ENCODE data around the gene UPK3A.

UPK3A gene

GRCh38 chr22:45312856-45313255 is 28.1 kb downstream of the UPK3A start:
- Histone ChIP-seq H3K36me3 (ENCODE audit: insufficient read depth, low read length) (no peaks in the 10 kb centered on the region), H3K79me2 (ENCODE audit: control insufficient read depth, insufficient read depth, low read length, unreplicated experiment) (peaks cover 11% of the 10 kb centered on the region), H2AFZ (ENCODE audit: low read length, unreplicated experiment) (no peak overlapping the region), H3K27me3 (ENCODE audit: insufficient read depth, low read length) (no peaks in the 10 kb centered on the region), H3K4me1 (ENCODE audit: control insufficient read depth, insufficient read depth, low read length, unreplicated experiment) (peaks cover 2% of the 10 kb centered on the region), H3K27ac (ENCODE audit: low read depth, low read length) (no peak overlapping the region), H3K4me3 (ENCODE audit: low read depth, low read length) (no peak overlapping the region)

DNA sequence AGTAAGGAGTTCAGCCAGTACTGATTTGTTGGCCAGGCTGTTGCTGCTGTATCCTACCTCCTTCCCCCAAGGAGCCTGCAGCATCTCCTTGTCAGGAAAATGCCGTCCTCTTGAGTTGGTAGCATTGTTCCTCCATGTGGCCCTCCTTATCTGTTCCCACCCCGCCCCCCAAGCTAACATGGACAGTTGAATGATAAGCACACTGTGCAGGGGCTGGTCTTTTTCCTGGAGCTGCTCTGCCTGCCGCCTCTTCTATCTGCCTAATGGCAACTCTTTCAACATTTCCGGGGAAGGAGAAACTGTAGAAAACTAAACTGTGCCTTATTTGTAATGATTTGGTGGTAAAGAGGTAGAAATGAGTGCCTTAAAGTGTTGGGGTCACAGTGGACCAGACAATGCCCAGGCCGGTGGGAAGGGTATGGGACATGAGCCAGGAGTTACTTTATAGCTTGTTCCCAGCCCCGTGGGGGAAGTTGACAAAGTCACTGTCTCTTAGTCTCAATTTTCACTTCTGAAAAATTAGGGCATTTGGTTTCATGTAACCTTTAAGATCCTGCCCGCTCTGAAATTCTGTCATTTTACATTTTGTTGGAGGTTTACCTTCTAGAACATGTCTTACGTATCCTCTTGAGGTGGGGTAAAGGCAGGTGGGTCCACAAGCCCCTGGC is 29.4 kb downstream of the UPK3A start:
- Histone ChIP-seq H3K4me1 (ENCODE audit: control insufficient read depth, insufficient read depth, low read length, unreplicated experiment) (peaks cover 13% of the 10 kb centered on the region), H3K4me3 (ENCODE audit: low read depth, low read length) (no peak overlapping the region), H3K27ac (ENCODE audit: low read depth, low read length) (no peak overlapping the region), H3K79me2 (ENCODE audit: control insufficient read depth, insufficient read depth, low read length, unreplicated experiment) (peaks cover 16% of the 10 kb centered on the region), H3K27me3 (ENCODE audit: insufficient read depth, low read length) (no peaks in the 10 kb centered on the region), H2AFZ (ENCODE audit: low read length, unreplicated experiment) (no peak overlapping the region), H3K36me3 (ENCODE audit: insufficient read depth, low read length) (no peaks in the 10 kb centered on the region)

DNA sequence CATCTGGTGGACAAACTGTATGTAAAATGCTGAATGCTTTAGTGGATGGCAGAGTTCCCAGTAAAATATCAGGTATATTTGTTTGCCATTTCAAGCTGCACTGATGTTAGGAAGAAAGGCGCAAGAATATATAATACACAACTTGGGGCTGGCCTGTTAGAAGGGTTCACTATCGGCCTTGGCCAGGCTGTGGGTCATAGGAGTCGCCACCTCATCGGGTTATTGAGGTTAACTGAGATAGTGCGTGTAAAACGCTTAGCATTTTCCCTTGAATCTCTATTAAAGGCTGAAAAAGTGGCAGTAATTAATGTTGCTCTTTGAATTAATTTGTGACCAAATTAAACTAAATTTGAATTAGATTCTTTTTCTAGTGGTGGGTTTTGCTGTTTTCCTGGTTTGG is 30.0 kb downstream of the UPK3A start:
- H3K27ac ChIP-seq (ENCODE audit: low read depth, low read length) = no peak overlapping the region
- no peaks in the 10 kb centered on the region for H3K27me3 ChIP-seq (ENCODE audit: insufficient read depth, low read length)

DNA sequence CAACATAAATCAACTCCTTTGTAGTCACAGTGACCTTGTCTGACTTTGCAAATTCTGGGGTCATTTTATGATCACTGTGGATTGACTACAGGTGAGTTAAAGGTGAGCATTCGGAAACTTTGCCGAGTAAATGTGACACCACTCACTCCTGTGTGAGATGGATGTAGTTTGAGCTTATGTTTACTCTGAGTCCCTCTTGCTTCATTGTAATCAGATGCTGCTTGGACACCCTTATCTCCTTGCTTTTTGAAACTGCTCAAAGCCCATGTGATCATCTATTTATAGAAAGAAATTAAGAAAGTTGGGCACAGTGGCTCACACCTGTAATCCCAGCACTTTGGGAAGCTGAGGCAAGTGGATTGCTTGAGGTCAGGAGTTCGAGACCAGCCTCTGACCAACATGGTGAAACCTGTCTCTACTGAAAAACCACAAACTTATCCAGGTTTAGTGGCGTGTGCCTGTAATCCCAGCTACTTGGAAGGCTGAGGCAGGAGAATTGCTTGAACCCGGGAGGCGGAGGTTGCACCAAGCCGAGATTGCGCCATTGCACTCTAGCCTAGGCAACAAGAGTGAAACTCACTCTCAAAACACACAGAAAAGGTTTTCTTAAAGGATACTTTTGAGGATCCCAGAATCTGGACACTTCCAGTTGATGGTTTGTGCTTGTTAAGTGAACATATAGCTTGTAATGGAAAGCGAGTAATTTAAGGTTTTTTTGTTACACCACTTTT is 32.2 kb downstream of the UPK3A start:
- Histone ChIP-seq H3K36me3 (ENCODE audit: insufficient read depth, low read length) (no peaks in the 10 kb centered on the region), H2AFZ (ENCODE audit: low read length, unreplicated experiment) (no peak overlapping the region), H3K79me2 (ENCODE audit: control insufficient read depth, insufficient read depth, low read length, unreplicated experiment) (peaks cover 19% of the 10 kb centered on the region), H3K27me3 (ENCODE audit: insufficient read depth, low read length) (no peaks in the 10 kb centered on the region), H3K27ac (ENCODE audit: low read depth, low read length) (no peak overlapping the region), H3K4me1 (ENCODE audit: control insufficient read depth, insufficient read depth, low read length, unreplicated experiment) (peaks cover 14% of the 10 kb centered on the region), H3K4me3 (ENCODE audit: low read depth, low read length) (no peak overlapping the region)

More for the DNA sequence above, 30.0 kb downstream of the UPK3A start:
- peaks cover 22% of the 10 kb centered on the region for H3K79me2 ChIP-seq (ENCODE audit: control insufficient read depth, insufficient read depth, low read length, unreplicated experiment)
- H3K4me1 ChIP-seq (ENCODE audit: control insufficient read depth, insufficient read depth, low read length, unreplicated experiment) = peaks cover 14% of the 10 kb centered on the region
- no peak overlapping the region for H2AFZ ChIP-seq (ENCODE audit: low read length, unreplicated experiment)
- H3K36me3 ChIP-seq (ENCODE audit: insufficient read depth, low read length) = no peaks in the 10 kb centered on the region
- no peak overlapping the region for H3K4me3 ChIP-seq (ENCODE audit: low read depth, low read length)

GRCh38 chr22:45317551-45318167 is 32.9 kb downstream of the UPK3A start:
- Histone ChIP-seq H3K27ac (ENCODE audit: low read depth, low read length) (peak overlapping the region; percentile 59), H3K36me3 (ENCODE audit: insufficient read depth, low read length) (no peaks in the 10 kb centered on the region), H3K27me3 (ENCODE audit: insufficient read depth, low read length) (no peaks in the 10 kb centered on the region), H3K79me2 (ENCODE audit: control insufficient read depth, insufficient read depth, low read length, unreplicated experiment) (peaks cover 19% of the 10 kb centered on the region), H3K4me1 (ENCODE audit: control insufficient read depth, insufficient read depth, low read length, unreplicated experiment) (peaks cover 14% of the 10 kb centered on the region), H3K4me3 (ENCODE audit: low read depth, low read length) (no peak overlapping the region), H2AFZ (ENCODE audit: low read length, unreplicated experiment) (peak overlapping the region; percentile 31)

DNA sequence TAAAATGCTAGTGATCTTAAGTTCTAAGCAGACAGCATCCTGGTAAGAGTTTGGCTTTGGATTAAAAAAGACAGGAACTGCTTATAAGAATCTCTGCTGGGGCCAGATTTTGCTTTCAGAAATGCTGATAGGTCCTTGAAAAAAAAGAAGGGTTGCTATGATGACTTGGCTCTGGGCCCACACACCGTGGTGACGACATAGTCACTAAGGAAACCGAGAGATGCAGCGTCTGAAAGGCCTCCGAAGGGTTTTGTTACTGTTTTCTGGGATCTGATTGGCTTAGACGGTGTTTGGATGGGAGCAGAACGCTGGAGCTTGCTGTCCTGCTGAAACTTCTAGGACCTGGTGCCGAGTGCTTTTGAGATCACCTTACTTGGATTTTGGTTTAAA is 33.4 kb downstream of the UPK3A start:
- Histone ChIP-seq H2AFZ (ENCODE audit: low read length, unreplicated experiment) (peak overlapping the region; percentile 31), H3K4me3 (ENCODE audit: low read depth, low read length) (no peak overlapping the region), H3K36me3 (ENCODE audit: insufficient read depth, low read length) (no peaks in the 10 kb centered on the region), H3K27ac (ENCODE audit: low read depth, low read length) (peak overlapping the region; percentile 59), H3K79me2 (ENCODE audit: control insufficient read depth, insufficient read depth, low read length, unreplicated experiment) (peaks cover 19% of the 10 kb centered on the region), H3K4me1 (ENCODE audit: control insufficient read depth, insufficient read depth, low read length, unreplicated experiment) (peaks cover 14% of the 10 kb centered on the region), H3K27me3 (ENCODE audit: insufficient read depth, low read length) (no peaks in the 10 kb centered on the region)

DNA sequence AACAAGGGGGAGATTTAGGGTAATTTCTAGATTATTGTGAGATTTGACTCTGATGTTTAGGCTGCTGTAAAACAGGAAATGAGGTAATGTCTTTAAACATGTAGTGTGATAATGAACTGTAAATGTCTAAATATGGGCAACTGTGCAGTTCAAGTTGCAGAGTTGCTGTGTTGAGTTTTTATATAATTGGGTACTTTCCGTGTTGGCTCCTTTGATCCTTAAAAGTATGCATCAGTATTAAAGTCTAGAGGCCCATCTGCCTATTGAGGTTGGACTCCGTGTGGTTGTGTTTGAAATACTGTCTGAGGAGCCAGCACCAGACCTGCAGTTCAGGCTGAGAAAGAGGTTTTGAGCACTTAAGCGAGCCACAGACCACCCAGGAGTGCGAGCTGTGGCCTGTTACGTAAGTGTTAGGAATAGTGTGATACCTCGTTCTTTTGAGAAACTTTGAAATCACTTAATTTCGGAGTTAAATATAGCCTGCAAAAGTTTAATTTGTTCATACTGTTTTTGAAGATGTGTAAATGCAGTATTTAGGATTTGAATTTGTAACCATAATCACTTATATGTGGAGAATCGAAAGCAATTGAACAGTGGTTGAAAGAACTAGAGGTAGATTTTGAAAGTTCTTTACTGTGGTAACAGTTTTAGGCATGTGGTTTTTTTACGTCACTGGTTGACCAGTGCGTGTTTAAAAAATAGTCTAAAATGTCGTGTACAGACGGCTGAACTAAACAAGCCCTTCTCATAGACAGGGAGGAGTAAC is 34.0 kb downstream of the UPK3A start:
- peak overlapping the region; percentile 59 for H3K27ac ChIP-seq (ENCODE audit: low read depth, low read length)

DNA sequence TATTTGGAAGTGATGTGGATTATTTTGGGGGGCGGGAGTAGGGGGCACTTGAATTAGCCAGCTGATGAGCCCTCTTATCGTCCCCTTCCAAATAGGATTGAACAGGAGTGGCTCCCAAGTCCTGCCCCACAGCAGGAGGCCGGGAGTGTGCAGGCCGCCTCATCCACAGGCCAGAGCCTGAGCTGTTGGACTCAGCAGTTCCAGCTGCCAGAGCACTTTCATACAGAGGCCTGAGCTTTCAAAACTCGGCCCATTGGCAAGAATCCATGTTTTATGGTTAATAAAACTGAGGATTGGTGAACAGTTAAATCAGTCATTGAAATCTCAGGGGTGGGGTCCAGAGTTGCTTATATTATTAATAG is 34.6 kb downstream of the UPK3A start:
- Histone ChIP-seq H2AFZ (ENCODE audit: low read length, unreplicated experiment) (no peak overlapping the region), H3K4me3 (ENCODE audit: low read depth, low read length) (no peak overlapping the region), H3K79me2 (ENCODE audit: control insufficient read depth, insufficient read depth, low read length, unreplicated experiment) (peaks cover 18% of the 10 kb centered on the region), H3K36me3 (ENCODE audit: insufficient read depth, low read length) (no peaks in the 10 kb centered on the region), H3K4me1 (ENCODE audit: control insufficient read depth, insufficient read depth, low read length, unreplicated experiment) (peaks cover 14% of the 10 kb centered on the region), H3K27ac (ENCODE audit: low read depth, low read length) (no peak overlapping the region), H3K27me3 (ENCODE audit: insufficient read depth, low read length) (no peaks in the 10 kb centered on the region)

More for the DNA sequence above, 34.0 kb downstream of the UPK3A start:
- H3K36me3 ChIP-seq (ENCODE audit: insufficient read depth, low read length) = no peaks in the 10 kb centered on the region
- no peaks in the 10 kb centered on the region for H3K27me3 ChIP-seq (ENCODE audit: insufficient read depth, low read length)
- H3K4me3 ChIP-seq (ENCODE audit: low read depth, low read length) = no peak overlapping the region
- peaks cover 14% of the 10 kb centered on the region for H3K4me1 ChIP-seq (ENCODE audit: control insufficient read depth, insufficient read depth, low read length, unreplicated experiment)
- no peak overlapping the region for H2AFZ ChIP-seq (ENCODE audit: low read length, unreplicated experiment)
- peaks cover 19% of the 10 kb centered on the region for H3K79me2 ChIP-seq (ENCODE audit: control insufficient read depth, insufficient read depth, low read length, unreplicated experiment)

DNA sequence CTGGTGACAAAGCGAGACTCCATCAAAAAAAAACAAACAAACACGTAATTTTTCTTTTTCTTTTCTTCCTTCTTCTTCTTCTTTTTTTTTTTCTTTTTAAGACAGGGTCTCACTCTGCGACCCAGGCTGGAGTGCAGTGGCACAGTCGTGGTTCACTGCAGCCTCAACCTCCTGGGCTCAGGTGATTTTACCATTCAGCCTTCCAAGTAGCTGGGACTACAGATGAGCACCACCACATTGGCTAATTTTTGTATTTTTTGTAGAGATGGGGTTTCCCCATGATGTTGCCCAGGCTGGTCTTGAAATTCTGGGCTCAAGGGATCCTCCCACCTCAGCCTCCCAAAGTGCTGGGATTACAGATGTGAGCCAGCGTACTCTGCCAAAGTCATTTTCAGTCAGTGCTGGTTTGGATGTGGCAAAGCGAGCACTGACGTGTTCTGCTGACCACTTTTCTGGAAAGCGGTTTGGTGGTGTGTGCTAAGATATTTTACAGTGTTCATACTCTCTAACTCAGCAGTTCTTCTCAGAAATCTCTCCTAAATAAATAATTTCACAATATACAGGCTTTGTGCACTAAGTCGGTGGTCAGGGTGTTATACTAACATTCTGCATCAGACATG is 35.7 kb downstream of the UPK3A start:
- peaks cover 14% of the 10 kb centered on the region for H3K4me1 ChIP-seq (ENCODE audit: control insufficient read depth, insufficient read depth, low read length, unreplicated experiment)
- peaks cover 18% of the 10 kb centered on the region for H3K79me2 ChIP-seq (ENCODE audit: control insufficient read depth, insufficient read depth, low read length, unreplicated experiment)
- no peaks in the 10 kb centered on the region for H3K36me3 ChIP-seq (ENCODE audit: insufficient read depth, low read length)
- no peak overlapping the region for H3K27ac ChIP-seq (ENCODE audit: low read depth, low read length)
- H3K27me3 ChIP-seq (ENCODE audit: insufficient read depth, low read length) = no peaks in the 10 kb centered on the region
- H2AFZ ChIP-seq (ENCODE audit: low read length, unreplicated experiment) = no peak overlapping the region
- H3K4me3 ChIP-seq (ENCODE audit: low read depth, low read length) = no peak overlapping the region

- Histone ChIP-seq H3K4me3 (ENCODE audit: low read depth, low read length) (no peak overlapping the region), H3K27ac (ENCODE audit: low read depth, low read length) (no peak overlapping the region), H2AFZ (ENCODE audit: low read length, unreplicated experiment) (no peak overlapping the region), H3K36me3 (ENCODE audit: insufficient read depth, low read length) (no peaks in the 10 kb centered on the region), H3K4me1 (ENCODE audit: control insufficient read depth, insufficient read depth, low read length, unreplicated experiment) (peaks cover 14% of the 10 kb centered on the region), H3K27me3 (ENCODE audit: insufficient read depth, low read length) (no peaks in the 10 kb centered on the region), H3K79me2 (ENCODE audit: control insufficient read depth, insufficient read depth, low read length, unreplicated experiment) (peaks cover 18% of the 10 kb centered on the region)
These were observed 37.1 kb downstream of the UPK3A start for GRCh38 chr22:45321827-45322226.

Data from ACC112 (cell line).